ENCODE results near the gene ZNF613.
"Not testable (repeated sequence)": the region's sequence is repeated elsewhere in the genome, so short reads cannot be mapped to it uniquely, and the experiment has no call there.

The ZNF613 gene

GRCh38 chr19:51944798-51945552, 17.7 kb downstream of the ZNF613 start:
- DNase-seq: no peak

- no peak for DNase-seq
Measured at GRCh38 chr19:51946602-51947001, 19.3 kb downstream of the ZNF613 start.

GRCh38 chr19:51948975-51949374, 21.7 kb downstream of the ZNF613 start:
- DNase-seq: peak; percentile 57

GRCh38 chr19:51957846-51958245, 30.6 kb downstream of the ZNF613 start:
- DNase-seq: not testable (repeated sequence)

- no peak for DNase-seq
Measured at GRCh38 chr19:51959791-51960190, 32.5 kb downstream of the ZNF613 start.

GRCh38 chr19:51960621-51961233, 33.5 kb downstream of the ZNF613 start:
- DNase-seq: not testable (repeated sequence)

- no peak for DNase-seq
Measured at GRCh38 chr19:51965583-51965982, 38.3 kb downstream of the ZNF613 start.

- DNase-seq: no peak
Measured at GRCh38 chr19:51970718-51971117, 43.4 kb downstream of the ZNF613 start.

GRCh38 chr19:51971624-51972023, 44.4 kb downstream of the ZNF613 start:
- DNase-seq: no peak

GRCh38 chr19:51975787-51976186, 48.5 kb downstream of the ZNF613 start:
- not testable (repeated sequence) for DNase-seq

- DNase-seq: no peak
Measured at GRCh38 chr19:51976852-51977251, 49.6 kb downstream of the ZNF613 start.

- no peak for DNase-seq
Measured at GRCh38 chr19:51977346-51977745, 50.1 kb downstream of the ZNF613 start.

- DNase-seq: no peak
Measured at GRCh38 chr19:51978882-51979281, 51.6 kb downstream of the ZNF613 start.

GRCh38 chr19:51980116-51980736, 53.0 kb downstream of the ZNF613 start:
- DNase-seq: no peak

- not testable (repeated sequence) for DNase-seq
Measured at GRCh38 chr19:51980926-51981325, 53.7 kb downstream of the ZNF613 start.

- no peak for DNase-seq
Measured at GRCh38 chr19:51983361-51983760, 56.1 kb downstream of the ZNF613 start.

GRCh38 chr19:51986309-51987291, 59.3 kb downstream of the ZNF613 start, which contains the start of gene ZNF350:
Gene ZNF350 (minus strand): TSS chr19:51986840. CDS start chr19:51974360, 12,480 bp downstream.
- peak; percentile 97 for DNase-seq

- no peak for DNase-seq
Measured at GRCh38 chr19:51993422-51993821, 66.2 kb downstream of the ZNF613 start.

GRCh38 chr19:51994048-51994644, 66.9 kb downstream of the ZNF613 start:
- no peak for DNase-seq
